Mesendoderm (in vitro differentiated cells): ENCODE data around the gene ARRB1.

Experiments
- DNase-seq: peaks from one replicate; pipeline ENCODE4 v3.0.0; 2013
- H2AK5ac ChIP-seq: 2 replicates; pipeline ENCODE4 v1.6.1; 2013; ENCODE audit warnings: low read length, inconsistent platforms
- H2BK120ac ChIP-seq: 2 replicates; pipeline ENCODE4 v1.6.1; 2013; ENCODE audit warnings: low read depth, mild to moderate bottlenecking, low read length, moderate library complexity, mixed read lengths
- H2BK15ac ChIP-seq: replicated peaks from 2 replicates; pipeline ENCODE4 v1.6.1; 2013; ENCODE audit warnings: low read depth, mild to moderate bottlenecking, moderate library complexity
- H2BK5ac ChIP-seq: 2 replicates; pipeline ENCODE4 v1.6.1; 2013; ENCODE audit warnings: low read length, inconsistent platforms
- H3K18ac ChIP-seq: 2 replicates; pipeline ENCODE4 v1.6.1; 2013; ENCODE audit warnings: mild to moderate bottlenecking, low read length, mixed read lengths
- H3K23ac ChIP-seq: one replicate; pipeline ENCODE4 v1.6.1; 2013; ENCODE audit warnings: low read length
- H3K27ac ChIP-seq: 2 replicates; pipeline ENCODE4 v1.5.1; 2013; ENCODE audit warnings: low read depth, mild to moderate bottlenecking, inconsistent platforms, low read length, moderate library complexity
- H3K27me3 ChIP-seq: 2 replicates; pipeline ENCODE4 v1.6.1; 2013; ENCODE audit warnings: low read length, control low read depth, mild to moderate bottlenecking, inconsistent platforms; ENCODE audit not compliant: insufficient read depth, poor library complexity
- H3K36me3 ChIP-seq: 2 replicates; pipeline ENCODE4 v1.6.1; 2013; ENCODE audit warnings: low read length, inconsistent platforms; ENCODE audit not compliant: control insufficient read depth, insufficient read depth
- H3K4ac ChIP-seq: one replicate; pipeline ENCODE4 v1.6.1; 2013; ENCODE audit warnings: low read depth, mild to moderate bottlenecking, low read length, moderate library complexity
- H3K4me1 ChIP-seq: 2 replicates; pipeline ENCODE4 v1.6.1; 2013; ENCODE audit warnings: low read depth, low read length, inconsistent platforms; ENCODE audit not compliant: control insufficient read depth
- H3K4me2 ChIP-seq: 2 replicates; pipeline ENCODE4 v1.6.1; 2013; ENCODE audit warnings: low read length
- H3K4me3 ChIP-seq: 2 replicates; pipeline ENCODE4 v1.5.1; 2013; ENCODE audit warnings: mild to moderate bottlenecking, low read length
- H3K56ac ChIP-seq: one replicate; pipeline ENCODE4 v1.6.1; 2013; ENCODE audit warnings: low read length
- H3K79me1 ChIP-seq: 2 replicates; pipeline ENCODE4 v1.6.1; 2013; ENCODE audit warnings: low read length, inconsistent platforms
- H3K79me2 ChIP-seq: 2 replicates; pipeline ENCODE4 v1.6.1; 2013; ENCODE audit warnings: mild to moderate bottlenecking, low read length; ENCODE audit not compliant: control insufficient read depth, insufficient read depth
- H3K9ac ChIP-seq: 2 replicates; pipeline ENCODE4 v1.6.1; 2013; ENCODE audit warnings: low read length, inconsistent platforms
- H4K5ac ChIP-seq: one replicate; pipeline ENCODE4 v1.6.1; 2013; ENCODE audit warnings: low read length
- H4K8ac ChIP-seq: one replicate; pipeline ENCODE4 v1.6.1; 2013; ENCODE audit warnings: low read depth, mild to moderate bottlenecking, control low read depth, low read length, moderate library complexity
- WGBS: extraction: QIAGEN DNeasy Blood & Tissue Kit; methylation state at CpG from one replicate; pipeline ENCODE4 v1.1.7; 2013; ENCODE audit warnings: low lambda C conversion rate, missing lambda C conversion rate; ENCODE audit not compliant: insufficient coverage; ENCODE audit errors: extremely low coverage; 5-methylcytosine and 5-hydroxymethylcytosine counted together

ARRB1 gene

DNA sequence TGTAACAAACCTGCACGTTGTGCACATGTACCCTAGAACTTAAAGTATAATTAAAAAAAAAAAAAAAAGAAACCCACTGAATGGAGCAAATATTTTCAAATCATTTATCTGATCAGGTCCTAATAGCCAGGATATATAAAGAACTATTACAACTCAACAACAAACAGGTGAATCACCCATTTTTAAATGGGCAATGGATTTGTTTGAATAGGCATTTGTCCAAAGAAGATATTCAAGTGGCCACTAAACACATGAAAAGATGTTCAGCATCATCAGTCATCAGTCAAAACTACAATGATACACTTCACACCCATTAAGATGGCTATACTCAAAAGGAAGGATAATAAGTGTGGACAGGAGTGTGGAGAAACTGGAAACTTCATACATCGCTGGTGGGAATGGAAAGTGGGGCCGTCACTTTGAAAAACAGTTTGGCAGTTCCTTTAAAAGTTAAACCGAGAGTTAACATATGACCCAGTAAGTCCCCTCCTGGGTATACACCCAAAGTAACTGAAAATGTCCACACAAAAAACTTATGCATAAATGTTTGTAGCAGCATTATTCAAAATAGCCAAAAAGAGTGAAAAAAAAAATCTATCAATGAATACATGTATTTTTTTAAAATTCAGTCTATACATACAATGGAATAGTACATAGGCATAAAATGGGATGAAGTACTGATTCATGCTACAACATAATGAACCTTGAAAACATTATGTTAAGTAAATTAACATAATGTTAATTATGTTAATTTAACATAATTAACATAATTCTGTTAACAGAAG lies 53.1 kb downstream of the ARRB1 start:
- H3K56ac ChIP-seq = no peak overlapping the region
- DNase-seq = no peak
- WGBS = no CpG with 5 or more reads among the region's 4 CpGs
- no peak overlapping the region for H2BK5ac ChIP-seq
- no peak overlapping the region for H3K4me3 ChIP-seq
- H3K9ac ChIP-seq = no peak overlapping the region
- H3K4me1 ChIP-seq = peaks cover 2% of the 10 kb centered on the region
- H4K5ac ChIP-seq = no peak overlapping the region
- H4K8ac ChIP-seq = no peak overlapping the region
- H3K79me2 ChIP-seq = peaks cover 3% of the 10 kb centered on the region
- H3K27me3 ChIP-seq = no peaks in the 10 kb centered on the region
- no peak overlapping the region for H2AK5ac ChIP-seq
- H3K4ac ChIP-seq = no peak overlapping the region
- H3K23ac ChIP-seq = no peak overlapping the region
- no peak overlapping the region for H2BK15ac ChIP-seq
- no peak overlapping the region for H3K18ac ChIP-seq
- peaks cover under 1% of the 10 kb centered on the region for H3K79me1 ChIP-seq
- H2BK120ac ChIP-seq = no peak overlapping the region
- no peak overlapping the region for H3K4me2 ChIP-seq
- H3K36me3 ChIP-seq = no peaks in the 10 kb centered on the region
- no peak overlapping the region for H3K27ac ChIP-seq

DNA sequence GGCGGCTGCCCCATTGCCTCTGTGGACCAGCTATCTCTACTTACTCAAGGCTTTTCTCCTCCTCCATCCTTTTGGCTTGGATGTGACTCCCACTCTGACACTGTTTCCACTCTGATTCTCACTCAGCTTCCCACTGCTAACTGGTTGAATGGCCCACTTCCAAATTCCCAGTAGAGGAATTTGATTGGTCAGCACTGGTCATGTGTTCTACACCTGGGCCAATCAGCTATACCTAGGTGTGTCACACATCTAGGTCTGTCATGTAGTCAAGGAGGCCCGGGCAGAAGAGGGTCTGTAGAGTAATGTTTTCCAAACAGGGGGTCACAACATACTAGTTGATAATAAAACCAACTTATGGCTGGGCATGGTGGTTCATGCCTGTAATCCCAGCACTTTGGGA lies 57.6 kb downstream of the ARRB1 start:
- Histone ChIP-seq H2BK15ac (no peak overlapping the region), H3K79me1 (peaks cover 8% of the 10 kb centered on the region), H2AK5ac (no peak overlapping the region), H3K4me1 (peaks cover 2% of the 10 kb centered on the region), H3K4me2 (no peak overlapping the region), H4K5ac (no peak overlapping the region), H3K27me3 (no peaks in the 10 kb centered on the region), H2BK5ac (no peak overlapping the region), H3K18ac (no peak overlapping the region), H3K23ac (no peak overlapping the region), H3K79me2 (no peaks in the 10 kb centered on the region), H3K4ac (no peak overlapping the region), H3K9ac (no peak overlapping the region), H3K36me3 (no peaks in the 10 kb centered on the region), H4K8ac (no peak overlapping the region), H3K4me3 (no peak overlapping the region), H3K56ac (no peak overlapping the region), H2BK120ac (no peak overlapping the region), H3K27ac (no peak overlapping the region)
- WGBS = no CpG with 5 or more reads among the region's 2 CpGs
- DNase-seq = no peak

DNA sequence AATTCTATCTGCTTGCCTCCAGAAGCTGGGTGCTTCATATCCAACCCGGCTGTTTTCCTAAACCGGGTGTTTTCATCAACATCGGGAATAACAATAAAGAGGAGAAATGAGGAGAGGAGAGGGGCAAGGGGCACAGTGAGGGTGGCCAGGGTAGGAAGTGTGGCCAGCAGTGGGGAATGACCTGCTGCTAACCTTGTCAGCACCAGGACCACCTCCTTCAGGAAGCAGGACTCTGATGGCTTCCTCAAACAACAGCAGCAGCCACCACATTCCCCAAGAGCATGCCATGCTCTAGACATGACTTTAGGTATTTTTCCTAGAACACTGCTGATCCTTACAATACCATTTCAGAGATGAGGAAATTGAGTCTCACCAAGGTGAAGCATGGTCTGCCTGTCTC lies 58.5 kb downstream of the ARRB1 start:
- no peaks in the 10 kb centered on the region for H3K27me3 ChIP-seq
- H3K4me2 ChIP-seq = no peak overlapping the region
- H3K4me1 ChIP-seq = peaks cover 2% of the 10 kb centered on the region
- H2BK5ac ChIP-seq = no peak overlapping the region
- H3K18ac ChIP-seq = no peak overlapping the region
- H3K27ac ChIP-seq = no peak overlapping the region
- no peaks in the 10 kb centered on the region for H3K36me3 ChIP-seq
- no peak overlapping the region for H4K5ac ChIP-seq
- no peak overlapping the region for H3K4me3 ChIP-seq
- H3K4ac ChIP-seq = no peak overlapping the region
- peak overlapping the region; percentile 31 for H3K56ac ChIP-seq
- WGBS = no CpG with 5 or more reads among the region's 3 CpGs
- no peak overlapping the region for H3K23ac ChIP-seq
- H2AK5ac ChIP-seq = no peak overlapping the region
- no peak for DNase-seq
- peaks cover 8% of the 10 kb centered on the region for H3K79me1 ChIP-seq
- H4K8ac ChIP-seq = no peak overlapping the region
- no peak overlapping the region for H2BK15ac ChIP-seq
- no peak overlapping the region for H3K9ac ChIP-seq
- H2BK120ac ChIP-seq = no peak overlapping the region
- no peaks in the 10 kb centered on the region for H3K79me2 ChIP-seq

DNA sequence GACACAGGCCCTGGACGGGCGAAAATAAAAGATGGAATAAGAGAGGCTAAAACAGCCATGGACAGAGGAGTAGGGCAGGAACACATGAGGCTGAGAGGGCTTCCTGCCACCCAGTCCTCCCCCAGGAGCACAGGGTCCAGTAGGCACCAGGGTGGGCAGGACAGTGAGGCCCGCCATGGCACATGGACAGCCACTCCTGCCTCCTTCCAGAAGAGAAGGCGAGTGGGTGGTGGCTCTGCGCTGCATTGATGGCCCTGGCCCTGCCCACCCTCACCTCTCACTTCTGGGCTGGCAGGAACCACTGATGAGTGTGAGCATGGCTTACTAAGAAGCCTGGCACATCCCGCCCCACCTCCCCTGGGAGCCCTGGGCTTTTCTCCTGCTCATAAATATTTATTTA lies 59.7 kb downstream of the ARRB1 start:
- no peaks in the 10 kb centered on the region for H3K36me3 ChIP-seq
- peaks cover 8% of the 10 kb centered on the region for H3K79me1 ChIP-seq
- peaks cover 2% of the 10 kb centered on the region for H3K4me1 ChIP-seq
- WGBS = no CpG with 5 or more reads among the region's 6 CpGs
- no peak overlapping the region for H2AK5ac ChIP-seq
- H3K9ac ChIP-seq = no peak overlapping the region
- H3K27me3 ChIP-seq = no peaks in the 10 kb centered on the region
- H2BK5ac ChIP-seq = no peak overlapping the region
- no peaks in the 10 kb centered on the region for H3K79me2 ChIP-seq
- no peak overlapping the region for H3K4ac ChIP-seq
- H2BK15ac ChIP-seq = no peak overlapping the region
- H3K18ac ChIP-seq = no peak overlapping the region
- H4K8ac ChIP-seq = no peak overlapping the region
- DNase-seq = no peak
- H3K23ac ChIP-seq = no peak overlapping the region
- H3K27ac ChIP-seq = no peak overlapping the region
- no peak overlapping the region for H3K56ac ChIP-seq
- H4K5ac ChIP-seq = no peak overlapping the region
- H3K4me2 ChIP-seq = no peak overlapping the region
- no peak overlapping the region for H3K4me3 ChIP-seq
- H2BK120ac ChIP-seq = no peak overlapping the region

DNA sequence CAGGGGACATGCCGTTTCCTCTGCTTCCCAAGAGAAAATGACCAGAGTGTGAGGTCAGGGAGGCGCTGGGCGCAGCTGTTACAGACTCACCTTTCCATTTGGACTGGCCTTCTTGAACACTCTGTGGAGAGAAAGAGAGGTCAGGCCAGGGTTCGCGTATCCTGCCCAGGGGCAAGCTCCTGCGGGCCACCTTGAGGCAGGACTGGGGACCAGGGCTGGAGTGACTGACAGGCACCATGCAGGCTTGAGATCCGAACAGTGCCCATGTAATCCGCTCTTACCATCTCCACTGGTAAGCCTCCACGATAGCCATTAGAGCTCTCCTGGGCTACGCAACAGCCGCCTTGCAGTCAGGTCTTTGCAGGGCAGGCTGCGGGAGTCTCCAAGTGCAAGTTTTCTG lies 61.5 kb downstream of the ARRB1 start:
- Histone ChIP-seq H2BK15ac (no peak overlapping the region), H2BK5ac (no peak overlapping the region), H3K4me1 (peaks cover 2% of the 10 kb centered on the region), H3K9ac (no peak overlapping the region), H3K56ac (peak overlapping the region; percentile 27), H3K23ac (no peak overlapping the region), H3K4ac (no peak overlapping the region), H3K27ac (no peak overlapping the region), H4K8ac (no peak overlapping the region), H3K18ac (no peak overlapping the region), H4K5ac (no peak overlapping the region), H3K27me3 (no peaks in the 10 kb centered on the region), H3K79me2 (no peaks in the 10 kb centered on the region), H3K4me2 (no peak overlapping the region), H3K4me3 (no peak overlapping the region), H2AK5ac (no peak overlapping the region), H3K79me1 (peaks cover 8% of the 10 kb centered on the region), H2BK120ac (no peak overlapping the region), H3K36me3 (no peaks in the 10 kb centered on the region)
- DNase-seq = no peak
- no CpG with 5 or more reads among the region's 12 CpGs for WGBS

DNA sequence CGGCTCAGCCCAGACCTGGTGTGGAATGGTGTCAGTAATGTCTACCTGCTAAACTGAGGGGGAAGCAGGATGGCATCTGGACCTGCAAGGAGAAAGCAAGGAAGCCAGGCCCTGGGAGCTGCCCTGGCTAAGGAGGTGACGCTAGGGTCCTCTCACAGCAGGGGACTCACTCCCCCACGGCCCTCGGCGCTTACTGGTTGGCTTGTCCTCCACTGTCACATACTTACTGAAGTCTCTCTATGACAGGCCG lies 62.0 kb downstream of the ARRB1 start:
- no peak overlapping the region for H4K5ac ChIP-seq
- no peak for DNase-seq
- no CpG with 5 or more reads among the region's 6 CpGs for WGBS
- H3K23ac ChIP-seq = no peak overlapping the region
- H3K18ac ChIP-seq = no peak overlapping the region
- no peak overlapping the region for H3K4me2 ChIP-seq
- H3K36me3 ChIP-seq = no peaks in the 10 kb centered on the region
- H3K9ac ChIP-seq = no peak overlapping the region
- H2AK5ac ChIP-seq = no peak overlapping the region
- peaks cover 8% of the 10 kb centered on the region for H3K79me1 ChIP-seq
- H3K27me3 ChIP-seq = no peaks in the 10 kb centered on the region
- H4K8ac ChIP-seq = no peak overlapping the region
- peaks cover 2% of the 10 kb centered on the region for H3K4me1 ChIP-seq
- no peak overlapping the region for H3K27ac ChIP-seq
- no peak overlapping the region for H2BK120ac ChIP-seq
- no peaks in the 10 kb centered on the region for H3K79me2 ChIP-seq
- no peak overlapping the region for H3K4me3 ChIP-seq
- no peak overlapping the region for H3K4ac ChIP-seq
- no peak overlapping the region for H2BK5ac ChIP-seq
- H2BK15ac ChIP-seq = no peak overlapping the region
- no peak overlapping the region for H3K56ac ChIP-seq
